HepG2 (cell line): Measurements from ENCODE around the gene BCAM. TPM values are rescaled to one million over a fixed set of nuclear protein-coding genes. Genes with fewer than 3 reads are reported as not detected.
A peak's percentile ranks its signal among the peaks of the same experiment; 100 is the strongest.

ENCODE experiments used
- ATAC-seq: fragments of 200-7000 bp; cut with Tn5 transposase; 3 replicates; pipeline ENCODE4 v1.9.1; 2020; ENCODE audit warnings: mild to moderate bottlenecking, moderate library complexity
- BruUV-seq: library from RNA; stranded (reverse); fragments of 400-500 nt; replicated peaks from 2 replicates; lab custom pipeline; 2021; lab: Mats Ljungman, UMichigan
- CTCF ChIA-PET: fragments of 300-600 bp; formaldehyde crosslinking; extraction: SDS; loops from one replicate; lab custom pipeline; 2021; ENCODE audit warnings: low total read pairs, inconsistent platforms, low intra/inter-chr PET ratio; lab: Yijun Ruan, JAX
- POLR2A ChIA-PET: fragments of 350-600 bp; sonication (Branson Sonifier 250); formaldehyde crosslinking; loops from one replicate; lab custom pipeline; 2020; ENCODE audit warnings: antibody characterized with exemption, inconsistent platforms; lab: Yijun Ruan, JAX
- DNase-seq: peaks from one replicate; pipeline ENCODE4 v3.0.0-alpha.2; 2015; ENCODE audit warnings: low spot score
- FAIRE-seq: peaks from 3 replicates; lab custom pipeline; 2011; peaks lifted over from hg19 to GRCh38; lab: Jason Lieb, UNC
- H2AFZ ChIP-seq: one replicate; pipeline ENCODE4 v1.6.1; 2011; ENCODE audit warnings: low read length, inconsistent platforms
- H3K27ac ChIP-seq: fragments of 300-600 bp; 3 replicates; pipeline ENCODE4 v1.8.0; 2011; ENCODE audit warnings: mixed run types, mild to moderate bottlenecking, mixed read lengths, low read length, inconsistent platforms; ENCODE audit not compliant: insufficient read depth; ENCODE audit errors: extremely low read length
- H3K27me3 ChIP-seq, 2 experiments: fragments of 200-600 bp in 1 of 2; 2 replicates in 1 of 2; 3 replicates in 1 of 2; pipeline versions ENCODE4 v1.6.0 to v1.8.0; 2011; ENCODE audit warnings: low read length in 2 of 2, mild to moderate bottlenecking in 2 of 2, moderate library complexity in 2 of 2, inconsistent platforms in 1 of 2; ENCODE audit not compliant: insufficient read depth in 2 of 2, control insufficient read depth in 1 of 2
- H3K36me3 ChIP-seq, 2 experiments: fragments of 200-600 bp in 1 of 2; replicated peaks in 1 of 2; 2 replicates in 1 of 2; 3 replicates in 1 of 2; pipeline versions ENCODE4 v1.5.1 to v1.8.0; 2011; ENCODE audit warnings: low read length in 2 of 2, inconsistent platforms in 1 of 2; ENCODE audit not compliant: insufficient read depth in 2 of 2, control insufficient read depth in 1 of 2
- H3K4me1 ChIP-seq: 2 replicates; pipeline ENCODE4 v1.5.1; 2012; ENCODE audit warnings: low read length, inconsistent platforms; ENCODE audit not compliant: insufficient read depth
- H3K4me2 ChIP-seq: 2 replicates; pipeline ENCODE4 v1.6.0; 2011; ENCODE audit warnings: low read depth, low read length, inconsistent platforms
- H3K4me3 ChIP-seq, 3 experiments: fragments of 200-600 bp in 1 of 3; sonication (generic), shearing (Covaris generic) in 1 of 3; replicated peaks in 1 of 3; 2 replicates each; pipeline ENCODE4 v1.5.1; 2011 to 2016; ENCODE audit warnings: low read length in 3 of 3, inconsistent platforms in 2 of 3, low read depth in 2 of 3, mild to moderate bottlenecking in 2 of 3, control low read depth in 1 of 3, mixed read lengths in 1 of 3; ENCODE audit not compliant: insufficient read depth in 1 of 3
- H3K79me2 ChIP-seq: one replicate; pipeline ENCODE4 v1.6.1; 2011; ENCODE audit warnings: low read length, inconsistent platforms; ENCODE audit not compliant: insufficient read depth
- H3K9ac ChIP-seq: 2 replicates; pipeline ENCODE4 v1.6.0; 2011; ENCODE audit warnings: mild to moderate bottlenecking, low read depth, low read length, inconsistent platforms; ENCODE audit not compliant: insufficient read depth
- H3K9me3 ChIP-seq: 2 replicates; pipeline ENCODE4 v1.5.1; 2012; ENCODE audit warnings: mild to moderate bottlenecking, low read length
- H4K20me1 ChIP-seq: 2 replicates; pipeline ENCODE4 v1.6.0; 2011; ENCODE audit warnings: inconsistent platforms, mild to moderate bottlenecking, low read length, moderate library complexity; ENCODE audit not compliant: insufficient read depth
- TGIF2 ChIP-seq: IDR thresholded peaks from 2 replicates; pipeline ENCODE4 v1.6.1; 2016; ENCODE audit warnings: control low read depth, missing compliant biosample characterization
- U2AF1 ChIP-seq: fragments of 200-400 bp; formaldehyde crosslinking; optimal IDR thresholded peaks from 2 replicates; pipeline ENCODE3; 2017; ENCODE audit warnings: mild to moderate bottlenecking, low read depth, low read length
- ZKSCAN8 ChIP-seq: IDR thresholded peaks from 2 replicates; pipeline ENCODE4 v1.6.1; 2016; ENCODE audit warnings: borderline replicate concordance, missing genetic modification reagents, missing compliant biosample characterization
- ZNF850 ChIP-seq: sonication (generic); formaldehyde crosslinking; conservative IDR thresholded peaks from 2 replicates; pipeline ENCODE4 v1.9.0; 2021; ENCODE audit warnings: mild to moderate bottlenecking, missing genetic modification reagents
- WGBS: methylation state at CpG from one replicate; pipeline ENCODE4 v1.1.6; 2017; ENCODE audit warnings: low lambda C conversion rate; 5-methylcytosine and 5-hydroxymethylcytosine counted together
- in situ Hi-C: cut with HindIII; loops from 2 replicates; pipeline ENCODE4 v1.10.0; 2017; ENCODE audit warnings: low pct_unique_long_range_greater_than_20kb; ENCODE audit not compliant: extremely low pct_ligation_motif_present
- intact Hi-C: fragments of 100-400 bp; cut with micrococcal nuclease; formaldehyde crosslinking; loops from one replicate; pipeline ENCODE4 v1.10.0; 2022; ENCODE audit not compliant: unreplicated experiment
- polyA plus RNA-seq, 8 experiments: library from polyadenylated mRNA; depleted of rRNA in 3 of 8; stranded (reverse) in 7 of 8; unstranded in 1 of 8; fragments of >200 nt; fragmentation: Illumina TruSeq in 4 of 8; extraction: Trizol in 4 of 8; gene quantifications; 2 replicates each; pipeline versions ENCODE4 v1.2.1 to v1.2.3, GENCODE V29; 2011 to 2016; ENCODE audit warnings: low read depth in 4 of 8, missing spikeins in 1 of 8, mixed read lengths in 1 of 8; ENCODE audit not compliant: insufficient read depth in 1 of 8
- total RNA-seq, 5 experiments: library from RNA; depleted of rRNA; stranded (reverse); fragments of >200 nt; fragmentation: Illumina TruSeq; extraction: Trizol; gene quantifications; 2 replicates each; pipeline ENCODE4 v1.2.3, GENCODE V29; 2016; ENCODE audit warnings: low read depth in 1 of 5
- TF ChIP-seq, protein P1 (sequence below): sonication (generic); formaldehyde crosslinking; IDR thresholded peaks from 2 replicates; pipeline ENCODE4 v1.5.0; 2020; ENCODE audit warnings: mild to moderate bottlenecking, missing genetic modification reagents

The BCAM gene
- total and polyA plus RNA-seq, 2 of the 13 experiments (the other 11 are each of a cell fraction or from before 2014, with no cell fraction given), result 51.2 to 62.7 TPM

DNA sequence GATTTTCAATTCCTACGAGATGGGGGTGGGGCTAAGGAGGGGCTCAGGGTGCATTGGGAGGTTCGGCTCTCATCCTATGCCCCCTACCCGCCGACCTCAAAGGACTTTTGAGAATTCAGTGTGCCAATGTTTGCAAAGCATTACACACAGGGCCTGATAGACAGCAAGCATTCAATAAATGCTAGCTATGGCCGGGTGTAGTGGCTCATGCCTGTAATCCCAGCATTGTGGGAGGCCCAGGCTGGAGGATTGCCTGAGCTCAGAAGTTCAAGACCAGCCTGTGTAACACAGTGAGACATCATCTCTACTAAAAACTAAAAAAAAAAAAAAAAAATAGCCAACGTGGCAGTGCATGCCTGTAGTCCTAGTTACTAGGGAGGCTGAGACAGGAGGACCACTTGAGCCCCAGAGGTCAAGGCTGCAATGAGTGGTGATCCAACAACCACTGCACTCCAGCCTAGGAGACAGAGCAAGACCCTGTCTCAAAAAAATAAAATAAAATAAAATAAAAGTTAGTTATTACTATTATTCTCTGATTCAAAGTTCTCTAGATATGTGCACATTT is 33.1 kb upstream of the BCAM start:
- Histone ChIP-seq H3K27ac (no peak overlapping the region), H3K9ac (no peak overlapping the region), H3K27me3 (no peaks in the 10 kb centered on the region), H3K4me3 (no peak overlapping the region), H2AFZ (no peak overlapping the region), H3K4me1 (peaks cover 37% of the 10 kb centered on the region), H3K79me2 (no peaks in the 10 kb centered on the region), H3K9me3 (no peaks in the 10 kb centered on the region), H3K36me3 (no peaks in the 10 kb centered on the region), H3K4me2 (no peak overlapping the region), H4K20me1 (no peaks in the 10 kb centered on the region)
- intact Hi-C loops (no loop called here), in situ Hi-C loops (loop anchor here (10.0 kb wide), 1 partner anchor 201 kb away; no protein-coding TSS in a partner anchor)
- POLR2A ChIA-PET, result interaction anchor here (1.9 kb wide), 1 partner anchor 81 kb away, joined by 5 read pairs; no protein-coding TSS in a partner anchor
- no peak for DNase-seq
- no peak for FAIRE-seq
- BruUV-seq, result no TSS peak
- WGBS, result 8% methylated on average over 6 of the region's 6 CpGs
- CTCF ChIA-PET, result no interaction called here
- TF ChIP-seq U2AF1 (no peak), TGIF2 (CRISPR knock-in tag) (no peak), ZNF850 (no peak), ZKSCAN8 (CRISPR knock-in tag) (peak; percentile 81; the same call in 1 of the 2 replicates)
- TF ChIP-seq, protein P1, sequence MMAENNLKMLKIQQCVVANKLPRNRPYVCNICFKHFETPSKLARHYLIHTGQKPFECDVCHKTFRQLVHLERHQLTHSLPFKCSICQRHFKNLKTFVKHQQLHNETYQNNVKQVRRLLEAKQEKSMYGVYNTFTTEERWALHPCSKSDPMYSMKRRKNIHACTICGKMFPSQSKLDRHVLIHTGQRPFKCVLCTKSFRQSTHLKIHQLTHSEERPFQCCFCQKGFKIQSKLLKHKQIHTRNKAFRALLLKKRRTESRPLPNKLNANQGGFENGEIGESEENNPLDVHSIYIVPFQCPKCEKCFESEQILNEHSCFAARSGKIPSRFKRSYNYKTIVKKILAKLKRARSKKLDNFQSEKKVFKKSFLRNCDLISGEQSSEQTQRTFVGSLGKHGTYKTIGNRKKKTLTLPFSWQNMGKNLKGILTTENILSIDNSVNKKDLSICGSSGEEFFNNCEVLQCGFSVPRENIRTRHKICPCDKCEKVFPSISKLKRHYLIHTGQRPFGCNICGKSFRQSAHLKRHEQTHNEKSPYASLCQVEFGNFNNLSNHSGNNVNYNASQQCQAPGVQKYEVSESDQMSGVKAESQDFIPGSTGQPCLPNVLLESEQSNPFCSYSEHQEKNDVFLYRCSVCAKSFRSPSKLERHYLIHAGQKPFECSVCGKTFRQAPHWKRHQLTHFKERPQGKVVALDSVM (CRISPR knock-in tag), result peak; percentile 91
- ATAC-seq, result no peak
